Peyer's patch (tissue), 4 donors: ENCODE data around the gene MRPS16.

ENCODE experiments used
- CTCF ChIP-seq, 6 experiments: fragments of 450-650 bp in 4 of 6; fragments of 200-600 bp in 2 of 6; sonication (generic) in 1 of 6; IDR thresholded peaks; one replicate each; pipeline ENCODE4 v1.5.1; 2017 to 2019; ENCODE audit warnings: antibody characterized with exemption in 6 of 6, mild to moderate bottlenecking in 3 of 6, moderate library complexity in 1 of 6
- POLR2A ChIP-seq, 2 donors: fragments of 450-650 bp; IDR thresholded peaks; one replicate each; pipeline ENCODE4 v1.5.1; 2017; ENCODE audit warnings: antibody characterized with exemption in 2 of 2, mild to moderate bottlenecking in 2 of 2, moderate library complexity in 2 of 2

GRCh38 chr10:73226663-73227062 lies 25.8 kb downstream of the MRPS16 start:
- TF ChIP-seq POLR2A (IDR thresholded peaks at IDR 0.05) (no peak), CTCF (IDR thresholded peaks at IDR 0.05) (no peak)
